ENCODE results near the gene ZNF668. TPM values are rescaled to one million over a fixed set of nuclear protein-coding genes. Genes with fewer than 3 reads are reported as not detected.

The ZNF668 gene
- total and polyA plus RNA-seq, 2 of the 13 experiments (the other 11 are each of a cell fraction or from before 2014, with no cell fraction given), result 3.8 to 9.8 TPM

DNA sequence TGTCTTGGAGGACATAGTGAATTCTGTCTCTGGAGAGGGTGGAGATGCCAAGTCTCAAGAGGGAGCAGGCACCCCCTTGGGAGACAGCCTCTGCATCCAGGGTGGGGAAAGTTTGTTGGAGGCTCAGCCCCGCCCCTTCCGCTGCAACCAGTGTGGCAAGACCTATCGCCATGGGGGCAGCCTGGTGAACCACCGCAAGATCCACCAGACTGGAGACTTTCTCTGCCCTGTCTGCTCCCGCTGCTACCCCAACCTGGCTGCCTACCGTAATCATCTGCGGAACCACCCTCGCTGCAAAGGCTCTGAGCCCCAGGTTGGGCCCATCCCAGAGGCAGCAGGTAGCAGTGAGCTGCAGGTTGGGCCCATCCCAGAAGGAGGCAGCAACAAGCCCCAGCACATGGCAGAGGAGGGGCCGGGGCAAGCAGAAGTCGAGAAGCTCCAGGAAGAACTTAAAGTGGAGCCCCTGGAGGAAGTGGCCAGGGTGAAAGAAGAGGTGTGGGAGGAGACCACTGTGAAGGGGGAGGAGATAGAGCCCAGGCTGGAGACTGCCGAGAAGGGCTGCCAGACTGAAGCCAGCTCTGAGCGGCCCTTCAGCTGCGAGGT, 5.4 kb upstream of the ZNF668 start (continued):
- TF ChIP-seq, protein P1, sequence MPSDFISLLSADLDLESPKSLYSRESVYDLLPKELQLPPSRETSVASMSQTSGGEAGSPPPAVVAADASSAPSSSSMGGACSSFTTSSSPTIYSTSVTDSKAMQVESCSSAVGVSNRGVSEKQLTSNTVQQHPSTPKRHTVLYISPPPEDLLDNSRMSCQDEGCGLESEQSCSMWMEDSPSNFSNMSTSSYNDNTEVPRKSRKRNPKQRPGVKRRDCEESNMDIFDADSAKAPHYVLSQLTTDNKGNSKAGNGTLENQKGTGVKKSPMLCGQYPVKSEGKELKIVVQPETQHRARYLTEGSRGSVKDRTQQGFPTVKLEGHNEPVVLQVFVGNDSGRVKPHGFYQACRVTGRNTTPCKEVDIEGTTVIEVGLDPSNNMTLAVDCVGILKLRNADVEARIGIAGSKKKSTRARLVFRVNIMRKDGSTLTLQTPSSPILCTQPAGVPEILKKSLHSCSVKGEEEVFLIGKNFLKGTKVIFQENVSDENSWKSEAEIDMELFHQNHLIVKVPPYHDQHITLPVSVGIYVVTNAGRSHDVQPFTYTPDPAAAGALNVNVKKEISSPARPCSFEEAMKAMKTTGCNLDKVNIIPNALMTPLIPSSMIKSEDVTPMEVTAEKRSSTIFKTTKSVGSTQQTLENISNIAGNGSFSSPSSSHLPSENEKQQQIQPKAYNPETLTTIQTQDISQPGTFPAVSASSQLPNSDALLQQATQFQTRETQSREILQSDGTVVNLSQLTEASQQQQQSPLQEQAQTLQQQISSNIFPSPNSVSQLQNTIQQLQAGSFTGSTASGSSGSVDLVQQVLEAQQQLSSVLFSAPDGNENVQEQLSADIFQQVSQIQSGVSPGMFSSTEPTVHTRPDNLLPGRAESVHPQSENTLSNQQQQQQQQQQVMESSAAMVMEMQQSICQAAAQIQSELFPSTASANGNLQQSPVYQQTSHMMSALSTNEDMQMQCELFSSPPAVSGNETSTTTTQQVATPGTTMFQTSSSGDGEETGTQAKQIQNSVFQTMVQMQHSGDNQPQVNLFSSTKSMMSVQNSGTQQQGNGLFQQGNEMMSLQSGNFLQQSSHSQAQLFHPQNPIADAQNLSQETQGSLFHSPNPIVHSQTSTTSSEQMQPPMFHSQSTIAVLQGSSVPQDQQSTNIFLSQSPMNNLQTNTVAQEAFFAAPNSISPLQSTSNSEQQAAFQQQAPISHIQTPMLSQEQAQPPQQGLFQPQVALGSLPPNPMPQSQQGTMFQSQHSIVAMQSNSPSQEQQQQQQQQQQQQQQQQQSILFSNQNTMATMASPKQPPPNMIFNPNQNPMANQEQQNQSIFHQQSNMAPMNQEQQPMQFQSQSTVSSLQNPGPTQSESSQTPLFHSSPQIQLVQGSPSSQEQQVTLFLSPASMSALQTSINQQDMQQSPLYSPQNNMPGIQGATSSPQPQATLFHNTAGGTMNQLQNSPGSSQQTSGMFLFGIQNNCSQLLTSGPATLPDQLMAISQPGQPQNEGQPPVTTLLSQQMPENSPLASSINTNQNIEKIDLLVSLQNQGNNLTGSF (CRISPR knock-in tag; IDR thresholded peaks at IDR 0.05), result no peak
- no peak for TF ChIP-seq HNRNPLL (IDR thresholded peaks at IDR 0.05; ENCODE audit: low read depth, low read length, poor library complexity, severe bottlenecking)
- TF ChIP-seq, protein P2, sequence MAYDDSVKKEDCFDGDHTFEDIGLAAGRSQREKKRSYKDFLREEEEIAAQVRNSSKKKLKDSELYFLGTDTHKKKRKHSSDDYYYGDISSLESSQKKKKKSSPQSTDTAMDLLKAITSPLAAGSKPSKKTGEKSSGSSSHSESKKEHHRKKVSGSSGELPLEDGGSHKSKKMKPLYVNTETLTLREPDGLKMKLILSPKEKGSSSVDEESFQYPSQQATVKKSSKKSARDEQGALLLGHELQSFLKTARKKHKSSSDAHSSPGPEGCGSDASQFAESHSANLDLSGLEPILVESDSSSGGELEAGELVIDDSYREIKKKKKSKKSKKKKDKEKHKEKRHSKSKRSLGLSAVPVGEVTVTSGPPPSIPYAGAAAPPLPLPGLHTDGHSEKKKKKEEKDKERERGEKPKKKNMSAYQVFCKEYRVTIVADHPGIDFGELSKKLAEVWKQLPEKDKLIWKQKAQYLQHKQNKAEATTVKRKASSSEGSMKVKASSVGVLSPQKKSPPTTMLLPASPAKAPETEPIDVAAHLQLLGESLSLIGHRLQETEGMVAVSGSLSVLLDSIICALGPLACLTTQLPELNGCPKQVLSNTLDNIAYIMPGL (CRISPR knock-in tag; IDR thresholded peaks at IDR 0.05; ENCODE audit: borderline replicate concordance in 1 of 2, low read depth in 1 of 2), result no peak
- TF ChIP-seq REXO4 (CRISPR knock-in tag; IDR thresholded peaks at IDR 0.05; ENCODE audit: borderline replicate concordance), result no peak
- TF ChIP-seq ZNF17 (CRISPR knock-in tag; IDR thresholded peaks at IDR 0.05), result no peak
- TF ChIP-seq SRF (IDR thresholded peaks at IDR 0.05; ENCODE audit: low read depth, low read length), result no peak
- TF ChIP-seq, protein P3, sequence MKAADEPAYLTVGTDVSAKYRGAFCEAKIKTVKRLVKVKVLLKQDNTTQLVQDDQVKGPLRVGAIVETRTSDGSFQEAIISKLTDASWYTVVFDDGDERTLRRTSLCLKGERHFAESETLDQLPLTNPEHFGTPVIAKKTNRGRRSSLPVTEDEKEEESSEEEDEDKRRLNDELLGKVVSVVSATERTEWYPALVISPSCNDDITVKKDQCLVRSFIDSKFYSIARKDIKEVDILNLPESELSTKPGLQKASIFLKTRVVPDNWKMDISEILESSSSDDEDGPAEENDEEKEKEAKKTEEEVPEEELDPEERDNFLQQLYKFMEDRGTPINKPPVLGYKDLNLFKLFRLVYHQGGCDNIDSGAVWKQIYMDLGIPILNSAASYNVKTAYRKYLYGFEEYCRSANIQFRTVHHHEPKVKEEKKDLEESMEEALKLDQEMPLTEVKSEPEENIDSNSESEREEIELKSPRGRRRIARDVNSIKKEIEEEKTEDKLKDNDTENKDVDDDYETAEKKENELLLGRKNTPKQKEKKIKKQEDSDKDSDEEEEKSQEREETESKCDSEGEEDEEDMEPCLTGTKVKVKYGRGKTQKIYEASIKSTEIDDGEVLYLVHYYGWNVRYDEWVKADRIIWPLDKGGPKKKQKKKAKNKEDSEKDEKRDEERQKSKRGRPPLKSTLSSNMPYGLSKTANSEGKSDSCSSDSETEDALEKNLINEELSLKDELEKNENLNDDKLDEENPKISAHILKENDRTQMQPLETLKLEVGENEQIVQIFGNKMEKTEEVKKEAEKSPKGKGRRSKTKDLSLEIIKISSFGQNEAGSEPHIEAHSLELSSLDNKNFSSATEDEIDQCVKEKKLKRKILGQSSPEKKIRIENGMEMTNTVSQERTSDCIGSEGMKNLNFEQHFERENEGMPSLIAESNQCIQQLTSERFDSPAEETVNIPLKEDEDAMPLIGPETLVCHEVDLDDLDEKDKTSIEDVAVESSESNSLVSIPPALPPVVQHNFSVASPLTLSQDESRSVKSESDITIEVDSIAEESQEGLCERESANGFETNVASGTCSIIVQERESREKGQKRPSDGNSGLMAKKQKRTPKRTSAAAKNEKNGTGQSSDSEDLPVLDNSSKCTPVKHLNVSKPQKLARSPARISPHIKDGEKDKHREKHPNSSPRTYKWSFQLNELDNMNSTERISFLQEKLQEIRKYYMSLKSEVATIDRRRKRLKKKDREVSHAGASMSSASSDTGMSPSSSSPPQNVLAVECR (CRISPR knock-in tag; IDR thresholded peaks at IDR 0.05; ENCODE audit: borderline replicate concordance), result no peak

Measured in HepG2 (cell line).